ENCODE data around the gene TMEM63C. TPM values are rescaled to one million over a fixed set of nuclear protein-coding genes. Genes with fewer than 3 reads are reported as not detected.

The TMEM63C gene
- polyA plus RNA-seq, 1 donor from 2014 or later = 11.1 TPM

GRCh38 chr14:77224212-77224611 lies 42.6 kb downstream of the TMEM63C start:
- no peaks in the 10 kb centered on the region for H3K36me3 ChIP-seq (ENCODE audit: insufficient read depth, low read length)
- peak overlapping the region; percentile 39 for H3K4me2 ChIP-seq (ENCODE audit: low read length)
- no peaks in the 10 kb centered on the region for H3K79me2 ChIP-seq (replicated peaks; ENCODE audit: insufficient read depth, low read length)
- peak overlapping the region; percentile 85 for H3K27ac ChIP-seq (ENCODE audit: low read length)
- H4K20me1 ChIP-seq (ENCODE audit: insufficient read depth) = no peaks in the 10 kb centered on the region
- H2AFZ ChIP-seq (ENCODE audit: low read depth, low read length) = no peak overlapping the region
- H3K9ac ChIP-seq (ENCODE audit: low read length) = peak overlapping the region; percentile 44
- no peaks in the 10 kb centered on the region for H3K27me3 ChIP-seq (ENCODE audit: insufficient read depth, low read depth, low read length)
- no peaks in the 10 kb centered on the region for H3F3A ChIP-seq (ENCODE audit: insufficient read depth, low read length, poor library complexity, severe bottlenecking)
- TF ChIP-seq, protein P1, sequence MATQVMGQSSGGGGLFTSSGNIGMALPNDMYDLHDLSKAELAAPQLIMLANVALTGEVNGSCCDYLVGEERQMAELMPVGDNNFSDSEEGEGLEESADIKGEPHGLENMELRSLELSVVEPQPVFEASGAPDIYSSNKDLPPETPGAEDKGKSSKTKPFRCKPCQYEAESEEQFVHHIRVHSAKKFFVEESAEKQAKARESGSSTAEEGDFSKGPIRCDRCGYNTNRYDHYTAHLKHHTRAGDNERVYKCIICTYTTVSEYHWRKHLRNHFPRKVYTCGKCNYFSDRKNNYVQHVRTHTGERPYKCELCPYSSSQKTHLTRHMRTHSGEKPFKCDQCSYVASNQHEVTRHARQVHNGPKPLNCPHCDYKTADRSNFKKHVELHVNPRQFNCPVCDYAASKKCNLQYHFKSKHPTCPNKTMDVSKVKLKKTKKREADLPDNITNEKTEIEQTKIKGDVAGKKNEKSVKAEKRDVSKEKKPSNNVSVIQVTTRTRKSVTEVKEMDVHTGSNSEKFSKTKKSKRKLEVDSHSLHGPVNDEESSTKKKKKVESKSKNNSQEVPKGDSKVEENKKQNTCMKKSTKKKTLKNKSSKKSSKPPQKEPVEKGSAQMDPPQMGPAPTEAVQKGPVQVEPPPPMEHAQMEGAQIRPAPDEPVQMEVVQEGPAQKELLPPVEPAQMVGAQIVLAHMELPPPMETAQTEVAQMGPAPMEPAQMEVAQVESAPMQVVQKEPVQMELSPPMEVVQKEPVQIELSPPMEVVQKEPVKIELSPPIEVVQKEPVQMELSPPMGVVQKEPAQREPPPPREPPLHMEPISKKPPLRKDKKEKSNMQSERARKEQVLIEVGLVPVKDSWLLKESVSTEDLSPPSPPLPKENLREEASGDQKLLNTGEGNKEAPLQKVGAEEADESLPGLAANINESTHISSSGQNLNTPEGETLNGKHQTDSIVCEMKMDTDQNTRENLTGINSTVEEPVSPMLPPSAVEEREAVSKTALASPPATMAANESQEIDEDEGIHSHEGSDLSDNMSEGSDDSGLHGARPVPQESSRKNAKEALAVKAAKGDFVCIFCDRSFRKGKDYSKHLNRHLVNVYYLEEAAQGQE (IDR thresholded peaks at IDR 0.05; ENCODE audit: borderline replicate concordance) = no peak
- TF ChIP-seq EZH2 (IDR thresholded peaks at IDR 0.05; ENCODE audit: borderline replicate concordance, insufficient read depth, low read length, poor library complexity, severe bottlenecking) (no peak), RAD21 (conservative IDR thresholded peaks at IDR 0.05) (no peak), SMC3 (conservative IDR thresholded peaks at IDR 0.05; ENCODE audit: poor library complexity) (no peak)
- peak overlapping the region; percentile 51 for H3K4me3 ChIP-seq (ENCODE audit: low read length)
- H3K9me2 ChIP-seq (ENCODE audit: insufficient read depth, low read length) = no peaks in the 10 kb centered on the region
- no peaks in the 10 kb centered on the region for H3K9me3 ChIP-seq (ENCODE audit: low read length)

GRCh38 chr14:77225254-77225653 lies 43.7 kb downstream of the TMEM63C start:
- no peaks in the 10 kb centered on the region for H3K9me2 ChIP-seq (ENCODE audit: insufficient read depth, low read length)
- H3K27me3 ChIP-seq (ENCODE audit: insufficient read depth, low read depth, low read length) = no peaks in the 10 kb centered on the region
- no peak overlapping the region for H2AFZ ChIP-seq (ENCODE audit: low read depth, low read length)
- no peak overlapping the region for H3K4me2 ChIP-seq (ENCODE audit: low read length)
- H3K9ac ChIP-seq (ENCODE audit: low read length) = no peak overlapping the region
- no peak overlapping the region for H3K27ac ChIP-seq (ENCODE audit: low read length)
- H3K4me3 ChIP-seq (ENCODE audit: low read length) = no peak overlapping the region
- no peaks in the 10 kb centered on the region for H3K36me3 ChIP-seq (ENCODE audit: insufficient read depth, low read length)
- TF ChIP-seq EP300 (conservative IDR thresholded peaks at IDR 0.05; ENCODE audit: poor library complexity, severe bottlenecking) = no peak
- H4K20me1 ChIP-seq (ENCODE audit: insufficient read depth) = no peaks in the 10 kb centered on the region
- no peaks in the 10 kb centered on the region for H3K79me2 ChIP-seq (replicated peaks; ENCODE audit: insufficient read depth, low read length)
- no peaks in the 10 kb centered on the region for H3K9me3 ChIP-seq (ENCODE audit: low read length)
- H3F3A ChIP-seq (ENCODE audit: insufficient read depth, low read length, poor library complexity, severe bottlenecking) = no peaks in the 10 kb centered on the region

GRCh38 chr14:77225892-77226557 lies 44.4 kb downstream of the TMEM63C start:
- Histone ChIP-seq H3K36me3 (ENCODE audit: insufficient read depth, low read length) (no peaks in the 10 kb centered on the region), H3K79me2 (replicated peaks; ENCODE audit: insufficient read depth, low read length) (no peaks in the 10 kb centered on the region), H2AFZ (ENCODE audit: low read depth, low read length) (no peak overlapping the region), H3K27ac (ENCODE audit: low read length) (peak overlapping the region; percentile 28), H3K27me3 (ENCODE audit: insufficient read depth, low read depth, low read length) (no peaks in the 10 kb centered on the region), H3K9me3 (ENCODE audit: low read length) (peaks cover 4% of the 10 kb centered on the region), H3K9ac (ENCODE audit: low read length) (peak overlapping the region; percentile 17), H3F3A (ENCODE audit: insufficient read depth, low read length, poor library complexity, severe bottlenecking) (no peaks in the 10 kb centered on the region), H3K4me2 (ENCODE audit: low read length) (no peak overlapping the region), H3K9me2 (ENCODE audit: insufficient read depth, low read length) (no peaks in the 10 kb centered on the region), H4K20me1 (ENCODE audit: insufficient read depth) (no peaks in the 10 kb centered on the region), H3K4me3 (ENCODE audit: low read length) (no peak overlapping the region)
- no peak for TF ChIP-seq RAD21 (conservative IDR thresholded peaks at IDR 0.05)

Measured in neural cell (in vitro differentiated cells).